Measurements from ENCODE around the gene ATG5. TPM values are rescaled to one million over a fixed set of nuclear protein-coding genes. Genes with fewer than 3 reads are reported as not detected.

The ATG5 gene
- total RNA-seq, 6 experiments from 2014 or later = 19.4 to 24.8 (median 21.5) TPM

GRCh38 chr6:106167096-106167814, 158.3 kb downstream of the ATG5 start:
- no peak for TF ChIP-seq CTCF (IDR thresholded peaks at IDR 0.05)
- Mint-ChIP-seq H3K27me3 (ENCODE audit: insufficient read depth) (peaks cover 4% of the 10 kb centered on the region), H3K27ac (no peak overlapping the region), H3K4me1 (ENCODE audit: low read depth) (peaks cover 42% of the 10 kb centered on the region), H3K36me3 (ENCODE audit: low read depth) (peaks cover 7% of the 10 kb centered on the region), H3K4me3 (no peak overlapping the region), H3K9me3 (no peaks in the 10 kb centered on the region)
- no peak for DNase-seq

DNA sequence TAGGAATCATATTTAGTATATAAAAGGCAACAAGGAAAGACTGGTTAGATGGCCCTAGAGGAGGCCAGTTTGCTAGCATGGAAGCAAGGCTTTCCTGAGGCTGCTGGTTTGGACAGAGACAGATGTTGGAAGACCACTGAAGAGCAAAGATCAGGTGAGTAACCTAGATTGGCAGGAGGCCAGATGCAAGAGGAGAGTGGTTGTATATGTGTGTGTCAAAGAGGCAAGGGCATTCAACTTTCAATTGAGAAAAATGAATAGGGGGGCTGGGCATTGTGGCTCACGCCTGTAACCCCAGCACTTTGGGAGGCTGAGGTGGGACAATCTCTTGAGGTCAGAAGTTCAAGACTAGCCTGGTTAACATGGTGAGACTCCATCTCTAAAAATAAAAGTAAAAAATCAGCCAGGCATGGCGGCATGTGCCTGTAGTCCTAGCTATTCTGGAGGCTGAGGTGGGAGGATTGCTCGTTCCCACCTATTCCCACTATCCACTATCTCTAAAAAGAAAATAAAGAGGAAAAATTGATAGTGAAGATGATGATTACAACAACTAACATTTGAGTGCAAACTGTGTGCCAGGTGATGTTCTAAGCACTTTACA, 159.6 kb downstream of the ATG5 start:
- peaks cover 7% of the 10 kb centered on the region for H3K36me3 Mint-ChIP-seq (ENCODE audit: low read depth)
- peaks cover 4% of the 10 kb centered on the region for H3K27me3 Mint-ChIP-seq (ENCODE audit: insufficient read depth)
- peaks cover 49% of the 10 kb centered on the region for H3K4me1 Mint-ChIP-seq (ENCODE audit: low read depth)
- DNase-seq = no peak
- H3K4me3 Mint-ChIP-seq = no peak overlapping the region
- TF ChIP-seq CTCF (IDR thresholded peaks at IDR 0.05) = no peak
- peak overlapping the region; percentile 7; the same call in 1 of the 2 replicates for H3K27ac Mint-ChIP-seq
- no peaks in the 10 kb centered on the region for H3K9me3 Mint-ChIP-seq

GRCh38 chr6:106163966-106164877, 161.3 kb downstream of the ATG5 start:
- Mint-ChIP-seq H3K4me1 (ENCODE audit: low read depth) (peaks cover 64% of the 10 kb centered on the region), H3K27ac (peak overlapping the region; percentile 100), H3K27me3 (ENCODE audit: insufficient read depth) (peaks cover 4% of the 10 kb centered on the region), H3K36me3 (ENCODE audit: low read depth) (peaks cover 7% of the 10 kb centered on the region), H3K4me3 (peak overlapping the region; percentile 80), H3K9me3 (no peaks in the 10 kb centered on the region)
- TF ChIP-seq CTCF (IDR thresholded peaks at IDR 0.05) = no peak
- peak; percentile 71 for DNase-seq

DNA sequence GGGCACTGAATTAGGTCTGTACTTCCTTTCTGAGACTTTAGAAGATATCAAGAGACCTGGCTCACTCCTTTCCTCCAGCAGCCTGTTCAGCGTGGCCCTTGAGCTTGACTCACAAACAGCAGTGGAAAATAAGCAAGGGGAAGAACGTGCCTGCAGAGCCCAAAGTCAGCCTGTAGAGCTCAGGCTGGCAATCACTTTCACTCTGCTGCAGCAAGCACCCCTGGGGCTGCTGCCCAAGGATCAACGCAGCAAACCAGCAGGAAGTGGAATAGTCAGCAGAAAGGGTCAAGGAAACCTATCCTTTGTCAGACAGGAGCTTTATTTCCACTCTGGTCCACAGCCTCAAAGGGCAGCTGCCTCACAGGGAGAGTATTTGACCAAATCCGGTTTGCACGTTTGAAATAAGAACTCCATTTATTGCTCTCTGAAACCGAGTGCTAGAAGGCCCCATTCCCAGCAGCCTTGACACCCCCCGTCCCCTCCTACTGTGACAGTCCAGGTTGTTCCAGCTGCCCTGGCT, 162.1 kb downstream of the ATG5 start:
- peak; percentile 82 for DNase-seq
- peaks cover 4% of the 10 kb centered on the region for H3K27me3 Mint-ChIP-seq (ENCODE audit: insufficient read depth)
- peak overlapping the region; percentile 100 for H3K27ac Mint-ChIP-seq
- H3K4me1 Mint-ChIP-seq (ENCODE audit: low read depth) = peaks cover 71% of the 10 kb centered on the region
- H3K4me3 Mint-ChIP-seq = peak overlapping the region; percentile 80
- TF ChIP-seq CTCF (IDR thresholded peaks at IDR 0.05) = peak; percentile 29
- H3K9me3 Mint-ChIP-seq = no peaks in the 10 kb centered on the region
- H3K36me3 Mint-ChIP-seq (ENCODE audit: low read depth) = peaks cover 7% of the 10 kb centered on the region

DNA sequence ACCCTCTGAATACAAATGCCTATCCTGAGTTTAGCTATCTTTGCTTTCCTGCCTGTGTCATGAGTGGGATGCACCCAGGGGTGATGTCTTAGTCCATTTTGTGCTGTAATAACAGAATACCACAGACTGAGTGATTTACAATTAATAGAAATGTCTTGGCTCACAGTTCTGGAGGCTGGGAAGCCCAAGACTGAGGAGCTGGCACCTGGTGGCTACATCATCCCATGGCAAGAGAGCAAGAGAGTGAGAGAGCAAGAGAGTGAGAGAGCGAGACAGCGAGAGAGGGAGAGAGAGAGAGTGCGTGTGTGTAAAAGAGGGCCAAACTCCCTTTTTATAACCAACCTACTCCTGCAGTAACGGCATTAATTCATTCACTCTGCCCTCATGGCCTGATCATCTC, 162.6 kb downstream of the ATG5 start:
- peaks cover 7% of the 10 kb centered on the region for H3K36me3 Mint-ChIP-seq (ENCODE audit: low read depth)
- peaks cover 4% of the 10 kb centered on the region for H3K27me3 Mint-ChIP-seq (ENCODE audit: insufficient read depth)
- peak overlapping the region; percentile 100 for H3K27ac Mint-ChIP-seq
- no peaks in the 10 kb centered on the region for H3K9me3 Mint-ChIP-seq
- DNase-seq = no peak
- peak overlapping the region; percentile 80 for H3K4me3 Mint-ChIP-seq
- TF ChIP-seq CTCF (IDR thresholded peaks at IDR 0.05) = no peak
- peaks cover 77% of the 10 kb centered on the region for H3K4me1 Mint-ChIP-seq (ENCODE audit: low read depth)

Measured in HFFc6 (cell line).